ENCODE results near the gene KIAA1210.

The KIAA1210 gene

GRCh38 chrX:119127650-119128049, at the start of gene KIAA1210:
KIAA1210 (minus strand) TSS chrX:119127812; CDS start chrX:119123642, 4,170 bp downstream.
- DNase-seq: no peak

GRCh38 chrX:119177278-119177677, 49.7 kb upstream of the KIAA1210 start:
- peak in 3 of 56 donors; percentile 1 for DNase-seq

GRCh38 chrX:119174900-119175299, 47.3 kb upstream of the KIAA1210 start:
- DNase-seq: no peak

GRCh38 chrX:119168104-119168503, 40.5 kb upstream of the KIAA1210 start:
- DNase-seq: no peak

GRCh38 chrX:119158226-119158625, 30.6 kb upstream of the KIAA1210 start:
- no peak for DNase-seq

GRCh38 chrX:119156241-119156640, 28.6 kb upstream of the KIAA1210 start:
- no peak for DNase-seq

- no peak for DNase-seq
These were observed 27.9 kb upstream of the KIAA1210 start for GRCh38 chrX:119155416-119156035.

GRCh38 chrX:119151051-119151380, 23.4 kb upstream of the KIAA1210 start:
- DNase-seq: peak in 1 of 56 donors; percentile 0

GRCh38 chrX:119150163-119151050, 22.8 kb upstream of the KIAA1210 start:
- DNase-seq: no peak

- DNase-seq: no peak
These were observed 19.9 kb upstream of the KIAA1210 start for GRCh38 chrX:119147486-119147885.

GRCh38 chrX:119145241-119145653, 17.6 kb upstream of the KIAA1210 start:
- DNase-seq: peak in 3 of 56 donors; percentile 0 to 13 (median 2)

- DNase-seq: no peak
These were observed 6.9 kb upstream of the KIAA1210 start for GRCh38 chrX:119134466-119134865.

- DNase-seq: no peak
These were observed 5.3 kb upstream of the KIAA1210 start for GRCh38 chrX:119132961-119133360.

GRCh38 chrX:119132316-119132715, 4.7 kb upstream of the KIAA1210 start:
- no peak for DNase-seq

- no peak for DNase-seq
These were observed 3.3 kb upstream of the KIAA1210 start for GRCh38 chrX:119130911-119131310.

GRCh38 chrX:119121341-119121740, 6.3 kb downstream of the KIAA1210 start:
- no peak for DNase-seq

- DNase-seq: peak in 27 of 56 donors; percentile 0 to 50 (median 1)
These were observed 8.7 kb downstream of the KIAA1210 start for GRCh38 chrX:119118780-119119395.

- no peak for DNase-seq
These were observed 20.4 kb downstream of the KIAA1210 start for GRCh38 chrX:119107206-119107605.

- no peak for DNase-seq
These were observed 21.8 kb downstream of the KIAA1210 start for GRCh38 chrX:119105826-119106225.

- no peak for DNase-seq
These were observed 26.4 kb downstream of the KIAA1210 start for GRCh38 chrX:119101168-119101567.

- no peak for DNase-seq
These were observed 31.7 kb downstream of the KIAA1210 start for GRCh38 chrX:119095936-119096335.

GRCh38 chrX:119094819-119095218, 32.8 kb downstream of the KIAA1210 start:
- DNase-seq: no peak
